ENCODE data around the gene RNF150. TPM values are rescaled to one million over a fixed set of nuclear protein-coding genes. Genes with fewer than 3 reads are reported as not detected.

Gene RNF150
- total and polyA plus RNA-seq, 8 donors, result 1.9 to 15.2 (median 14.1) TPM

- Histone ChIP-seq H3K4me1 (peaks cover 0 to 2% of the 10 kb centered on the region in 2 donors), H3K36me3 (no peaks in the 10 kb centered on the region), H3K4me3 (no peak overlapping the region), H3K27ac (no peak overlapping the region), H3K27me3 (no peaks in the 10 kb centered on the region), H3K9me3 (no peaks in the 10 kb centered on the region)
- intact Hi-C loops (cut with DNase I), result no loop called here
- no peak for TF ChIP-seq CTCF (IDR thresholded peaks at IDR 0.05)
- DNase-seq, result no peak
- no peak for ATAC-seq
Observed at GRCh38 chr4:141023051-141023450, 110.2 kb downstream of the RNF150 start.

- DNase-seq (no peak), ATAC-seq (no peak)
- no peaks in the 10 kb centered on the region for H3K4me1 ChIP-seq
- TF ChIP-seq CTCF (IDR thresholded peaks at IDR 0.05), result no peak
- no peak overlapping the region for H3K27ac ChIP-seq
- intact Hi-C loops (cut with DNase I), result no loop called here
- H3K36me3 ChIP-seq, result no peaks in the 10 kb centered on the region
- H3K4me3 ChIP-seq, result no peak overlapping the region
- no peaks in the 10 kb centered on the region for H3K27me3 ChIP-seq
- H3K9me3 ChIP-seq, result no peaks in the 10 kb centered on the region
Observed at GRCh38 chr4:141022111-141022695, 111.1 kb downstream of the RNF150 start.

GRCh38 chr4:141021397-141022110 is 111.7 kb downstream of the RNF150 start:
- Histone ChIP-seq H3K36me3 (no peaks in the 10 kb centered on the region), H3K27me3 (no peaks in the 10 kb centered on the region), H3K4me1 (no peaks in the 10 kb centered on the region), H3K27ac (no peak overlapping the region), H3K9me3 (no peaks in the 10 kb centered on the region), H3K4me3 (no peak overlapping the region)
- ATAC-seq, result no peak
- no peak for TF ChIP-seq CTCF (IDR thresholded peaks at IDR 0.05)
- no peak for DNase-seq
- intact Hi-C loops (cut with DNase I), result no loop called here

- Histone ChIP-seq H3K27me3 (no peaks in the 10 kb centered on the region), H3K4me1 (no peaks in the 10 kb centered on the region), H3K27ac (no peak overlapping the region), H3K9me3 (no peaks in the 10 kb centered on the region), H3K4me3 (no peak overlapping the region), H3K36me3 (no peaks in the 10 kb centered on the region)
- TF ChIP-seq CTCF (IDR thresholded peaks at IDR 0.05), result no peak
- ATAC-seq, result no peak
- intact Hi-C loops (cut with DNase I), result no loop called here
- no peak for DNase-seq
Observed at GRCh38 chr4:141020801-141021261, 112.4 kb downstream of the RNF150 start.

GRCh38 chr4:141019768-141020167 is 113.5 kb downstream of the RNF150 start:
- Histone ChIP-seq H3K9me3 (no peaks in the 10 kb centered on the region), H3K4me3 (no peak overlapping the region), H3K4me1 (no peaks in the 10 kb centered on the region), H3K36me3 (no peaks in the 10 kb centered on the region), H3K27ac (no peak overlapping the region), H3K27me3 (no peaks in the 10 kb centered on the region)
- TF ChIP-seq CTCF (IDR thresholded peaks at IDR 0.05), result no peak
- no peak for DNase-seq
- intact Hi-C loops (cut with DNase I), result no loop called here
- ATAC-seq, result no peak
